Mucosa of descending colon (tissue), 3 donors: ENCODE results near the gene LHX1. TPM values are rescaled to one million over a fixed set of nuclear protein-coding genes. Genes with fewer than 3 reads are reported as not detected.
A peak's percentile ranks its signal among the peaks of the same experiment; 100 is the strongest.

Source experiments
- ATAC-seq: fragments of 200-7000 bp; cut with Tn5 transposase; one replicate; pipeline ENCODE4 v1.9.1; 2020; ENCODE audit warnings: mild to moderate bottlenecking, moderate library complexity
- DNase-seq, 3 donors: peaks; one replicate each; pipeline ENCODE4 v3.0.0-alpha.2; 2020
- H3K36me3 ChIP-seq: fragments of 200-600 bp; one replicate; pipeline ENCODE4 v1.8.0; 2021; ENCODE audit warnings: low read depth, mild to moderate bottlenecking
- H3K4me1 ChIP-seq: fragments of 200-600 bp; one replicate; pipeline ENCODE4 v1.8.0; 2021; ENCODE audit warnings: low read depth, mild to moderate bottlenecking
- H3K4me3 ChIP-seq: fragments of 200-600 bp; one replicate; pipeline ENCODE4 v1.8.0; 2021; ENCODE audit warnings: mild to moderate bottlenecking
- H3K9me3 ChIP-seq: fragments of 200-600 bp; one replicate; pipeline ENCODE4 v1.8.0; 2021; ENCODE audit warnings: mild to moderate bottlenecking
- intact Hi-C, 2 donors: fragments of 100-400 bp; cut with DNase I in 1 of 2; cut with micrococcal nuclease in 1 of 2; formaldehyde crosslinking; loops; one replicate each; pipeline versions ENCODE4 v1.11.0 to v1.11.1; 2022; cut with DNase I, micrococcal nuclease
- total RNA-seq, 3 donors: library from RNA; stranded (reverse); fragmentation: NEBNext Ultra II Directional in 2 of 3; extraction: Animal tissue kit (Norgen Biotek cat#: 25700) in 2 of 3; gene quantifications; one replicate each; pipeline versions ENCODE4 v1.2.1 to v1.2.4, GENCODE V29; 2021 to 2023
- TF ChIP-seq, protein P1 (sequence below): fragments of 200-600 bp; IDR thresholded peaks from one replicate; pipeline ENCODE4 v1.8.0; 2022; ENCODE audit warnings: antibody characterized with exemption, mild to moderate bottlenecking
- donor health status: DM: no; HTN: no; CAD: no; lungs with moderate emphysema.
- donor health status: DM: no; HTN: no; CAD: no.
- donor health status: DM: no; HTN: yes; CAD: no.

The LHX1 gene
- total RNA-seq, 3 donors from 2014 or later = not detected

- no peaks in the 10 kb centered on the region for H3K9me3 ChIP-seq
- ATAC-seq = no peak
- intact Hi-C loops = no loop called here
- H3K4me1 ChIP-seq = peaks cover 58% of the 10 kb centered on the region
- H3K4me3 ChIP-seq = no peak overlapping the region
- DNase-seq = peak in 1 of 3 donors; percentile 25
- TF ChIP-seq, protein P1, sequence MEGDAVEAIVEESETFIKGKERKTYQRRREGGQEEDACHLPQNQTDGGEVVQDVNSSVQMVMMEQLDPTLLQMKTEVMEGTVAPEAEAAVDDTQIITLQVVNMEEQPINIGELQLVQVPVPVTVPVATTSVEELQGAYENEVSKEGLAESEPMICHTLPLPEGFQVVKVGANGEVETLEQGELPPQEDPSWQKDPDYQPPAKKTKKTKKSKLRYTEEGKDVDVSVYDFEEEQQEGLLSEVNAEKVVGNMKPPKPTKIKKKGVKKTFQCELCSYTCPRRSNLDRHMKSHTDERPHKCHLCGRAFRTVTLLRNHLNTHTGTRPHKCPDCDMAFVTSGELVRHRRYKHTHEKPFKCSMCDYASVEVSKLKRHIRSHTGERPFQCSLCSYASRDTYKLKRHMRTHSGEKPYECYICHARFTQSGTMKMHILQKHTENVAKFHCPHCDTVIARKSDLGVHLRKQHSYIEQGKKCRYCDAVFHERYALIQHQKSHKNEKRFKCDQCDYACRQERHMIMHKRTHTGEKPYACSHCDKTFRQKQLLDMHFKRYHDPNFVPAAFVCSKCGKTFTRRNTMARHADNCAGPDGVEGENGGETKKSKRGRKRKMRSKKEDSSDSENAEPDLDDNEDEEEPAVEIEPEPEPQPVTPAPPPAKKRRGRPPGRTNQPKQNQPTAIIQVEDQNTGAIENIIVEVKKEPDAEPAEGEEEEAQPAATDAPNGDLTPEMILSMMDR = no peak
- H3K36me3 ChIP-seq = no peaks in the 10 kb centered on the region
Observed at GRCh38 chr17:36934144-36934691, 3.1 kb upstream of the LHX1 start.

DNA sequence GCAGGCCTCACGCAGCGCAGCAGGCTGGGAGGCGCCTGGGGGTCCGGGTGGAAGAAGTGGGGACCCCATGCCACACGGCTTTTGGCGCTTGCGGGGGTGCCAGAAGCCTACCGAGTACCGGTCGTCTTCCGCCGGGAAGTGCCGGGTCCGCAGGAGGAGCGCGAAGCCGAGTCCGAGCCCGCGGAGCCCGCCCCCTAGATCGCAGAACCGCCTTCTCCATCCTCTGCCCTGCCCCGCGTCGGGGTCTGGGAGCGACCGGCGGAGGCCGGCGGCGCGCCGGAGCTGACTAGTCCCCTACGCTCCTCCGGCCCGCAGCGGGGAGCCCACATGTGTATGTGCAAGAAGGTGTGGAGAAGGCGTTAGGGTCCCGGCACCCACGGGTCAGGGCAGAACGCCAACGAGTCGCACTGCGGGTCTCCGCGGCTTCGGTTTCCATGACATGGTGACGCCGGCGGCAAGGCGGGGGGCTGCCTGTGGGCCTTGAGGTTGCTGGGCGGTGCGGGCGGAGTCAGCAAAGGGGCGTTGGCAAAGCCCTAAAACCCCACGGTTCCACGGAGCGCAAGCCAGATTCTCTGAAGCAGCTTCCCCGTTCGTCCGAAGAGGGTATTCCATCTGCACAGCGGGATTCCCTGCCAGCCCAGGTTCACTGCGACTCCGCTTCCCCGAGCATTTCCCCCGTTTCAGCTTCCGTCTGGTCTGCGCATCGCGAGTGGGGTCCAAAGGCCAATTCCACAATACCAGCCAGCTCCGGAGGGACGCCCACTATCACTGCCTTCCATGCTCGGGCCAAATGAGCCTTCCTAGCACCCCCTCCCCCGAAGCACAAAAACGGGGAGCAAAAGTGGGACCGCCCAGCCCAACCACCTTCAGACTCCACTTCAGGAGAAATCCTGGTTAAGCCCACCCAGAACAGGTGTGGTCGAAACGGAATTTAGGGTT, 2.3 kb upstream of the LHX1 start:
- DNase-seq (peak in 1 of 3 donors; percentile 33), ATAC-seq (no peak)
- intact Hi-C loops = no loop called here
- H3K4me1 ChIP-seq = peaks cover 58% of the 10 kb centered on the region
- no peaks in the 10 kb centered on the region for H3K36me3 ChIP-seq
- H3K9me3 ChIP-seq = no peaks in the 10 kb centered on the region
- TF ChIP-seq, protein P1 = no peak
- H3K4me3 ChIP-seq = no peak overlapping the region

DNA sequence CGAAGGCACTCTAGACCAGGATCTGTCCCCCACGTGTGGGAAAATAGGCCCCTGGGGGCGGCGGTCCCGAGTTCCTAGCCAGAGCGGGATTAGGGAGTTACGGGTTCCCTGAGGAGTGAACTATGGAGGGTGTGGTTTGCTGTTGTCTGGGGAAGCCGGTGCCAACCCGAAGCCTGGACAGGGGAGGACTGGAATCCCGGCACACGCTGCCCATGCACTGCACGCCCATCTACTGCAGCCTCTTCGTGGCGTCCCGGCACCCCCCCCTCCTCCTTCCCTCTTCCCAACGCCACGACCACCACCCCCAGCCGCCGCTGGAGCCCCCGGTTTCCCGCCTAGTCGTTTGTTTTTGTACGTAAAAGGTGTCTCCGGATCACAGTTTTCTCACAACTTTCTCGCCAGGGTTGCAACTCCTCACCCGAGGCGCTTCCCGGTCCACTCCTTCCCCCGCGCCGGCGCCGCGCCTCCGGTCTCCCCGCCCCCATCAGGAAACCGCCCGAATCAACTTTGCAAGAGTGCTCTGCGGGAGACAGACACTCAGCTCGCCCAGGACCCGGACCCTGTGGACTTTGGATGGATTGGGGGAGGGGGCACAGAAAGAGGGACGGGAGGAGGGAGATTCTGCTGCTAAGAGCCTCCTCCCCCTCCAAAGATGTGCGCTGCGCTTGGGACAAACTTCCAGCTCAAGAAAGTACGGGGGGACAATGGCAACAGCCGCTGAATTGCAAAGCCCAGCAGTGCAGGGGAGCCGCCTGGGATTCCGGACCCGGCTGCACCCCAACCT, 1.4 kb upstream of the LHX1 start:
- Histone ChIP-seq H3K4me3 (no peak overlapping the region), H3K4me1 (peaks cover 58% of the 10 kb centered on the region), H3K9me3 (no peaks in the 10 kb centered on the region), H3K36me3 (no peaks in the 10 kb centered on the region)
- TF ChIP-seq, protein P1 = no peak
- DNase-seq (peak in 2 of 3 donors; percentile 40 to 68), ATAC-seq (peak; percentile 40)
- intact Hi-C loops = no loop called here

GRCh38 chr17:36936455-36937000, 747 bp upstream of the LHX1 start:
- intact Hi-C loops = no loop called here
- peaks cover 58% of the 10 kb centered on the region for H3K4me1 ChIP-seq
- H3K4me3 ChIP-seq = no peak overlapping the region
- ATAC-seq (no peak), DNase-seq (peak in 1 of 3 donors; percentile 29)
- TF ChIP-seq, protein P1 = no peak
- H3K9me3 ChIP-seq = no peaks in the 10 kb centered on the region
- no peaks in the 10 kb centered on the region for H3K36me3 ChIP-seq

- H3K4me1 ChIP-seq = peaks cover 63% of the 10 kb centered on the region
Observed at GRCh38 chr17:36937959-36938565, 787 bp downstream of the LHX1 start.

More at GRCh38 chr17:36937959-36938565, 787 bp downstream of the LHX1 start:
- Histone ChIP-seq H3K4me3 (no peak overlapping the region), H3K36me3 (no peaks in the 10 kb centered on the region), H3K9me3 (no peaks in the 10 kb centered on the region)
- intact Hi-C loops = no loop called here
- TF ChIP-seq, protein P1 = no peak
- DNase-seq = peak in 1 of 3 donors; percentile 29
- ATAC-seq = peak; percentile 17
